ENCODE results near the gene ITGAL.
A peak's percentile ranks its signal among the peaks of the same experiment; 100 is the strongest.

ITGAL gene

DNA sequence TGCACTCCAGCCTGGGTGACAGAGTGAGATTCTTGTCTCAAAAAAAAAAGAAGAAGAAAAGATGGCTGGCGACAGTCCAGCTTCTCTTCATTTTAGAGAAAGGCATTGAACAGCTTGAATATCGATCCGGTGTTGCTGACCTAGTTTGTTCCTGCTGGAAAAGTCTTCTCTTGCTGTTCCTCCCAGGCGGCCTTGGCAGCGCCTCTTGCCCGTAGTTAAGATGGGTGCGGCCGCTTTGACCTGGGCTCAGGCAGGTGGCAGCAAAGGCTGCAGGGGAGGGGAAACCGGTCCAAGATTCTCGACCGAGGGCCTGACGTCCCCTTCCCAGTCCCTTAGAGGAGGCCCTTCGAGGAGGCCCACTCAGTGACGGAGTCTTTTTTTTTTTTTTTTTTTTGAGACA lies 89.5 kb downstream of the ITGAL start:
- H3K27ac ChIP-seq: peak overlapping the region; percentile 66
- TF ChIP-seq, protein P1, sequence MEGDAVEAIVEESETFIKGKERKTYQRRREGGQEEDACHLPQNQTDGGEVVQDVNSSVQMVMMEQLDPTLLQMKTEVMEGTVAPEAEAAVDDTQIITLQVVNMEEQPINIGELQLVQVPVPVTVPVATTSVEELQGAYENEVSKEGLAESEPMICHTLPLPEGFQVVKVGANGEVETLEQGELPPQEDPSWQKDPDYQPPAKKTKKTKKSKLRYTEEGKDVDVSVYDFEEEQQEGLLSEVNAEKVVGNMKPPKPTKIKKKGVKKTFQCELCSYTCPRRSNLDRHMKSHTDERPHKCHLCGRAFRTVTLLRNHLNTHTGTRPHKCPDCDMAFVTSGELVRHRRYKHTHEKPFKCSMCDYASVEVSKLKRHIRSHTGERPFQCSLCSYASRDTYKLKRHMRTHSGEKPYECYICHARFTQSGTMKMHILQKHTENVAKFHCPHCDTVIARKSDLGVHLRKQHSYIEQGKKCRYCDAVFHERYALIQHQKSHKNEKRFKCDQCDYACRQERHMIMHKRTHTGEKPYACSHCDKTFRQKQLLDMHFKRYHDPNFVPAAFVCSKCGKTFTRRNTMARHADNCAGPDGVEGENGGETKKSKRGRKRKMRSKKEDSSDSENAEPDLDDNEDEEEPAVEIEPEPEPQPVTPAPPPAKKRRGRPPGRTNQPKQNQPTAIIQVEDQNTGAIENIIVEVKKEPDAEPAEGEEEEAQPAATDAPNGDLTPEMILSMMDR (IDR thresholded peaks at IDR 0.05): peak; percentile 11; the same call in 1 of the 2 replicates
- no peak for TF ChIP-seq ZFX (IDR thresholded peaks at IDR 0.05; ENCODE audit: borderline replicate concordance)

DNA sequence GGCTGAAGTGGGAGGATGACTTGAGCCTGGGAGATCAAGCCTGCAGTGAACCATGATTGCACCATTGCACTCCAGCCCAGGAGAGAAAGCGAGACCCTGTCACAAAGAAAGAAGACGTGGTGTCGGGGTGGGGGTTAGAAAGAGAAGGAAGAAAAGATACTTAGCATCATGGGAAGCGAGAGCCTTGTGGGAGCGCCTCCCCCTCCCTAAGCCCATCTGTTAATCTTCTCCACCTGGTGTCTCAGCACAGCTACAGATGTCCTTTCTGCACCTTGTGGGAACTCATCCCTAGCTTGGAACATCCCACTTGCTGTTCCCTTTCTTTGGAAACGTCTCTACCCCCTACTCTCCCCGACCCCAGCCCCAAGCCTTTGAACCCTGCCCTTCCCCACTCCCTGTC lies 93.0 kb downstream of the ITGAL start:
- no peak overlapping the region for H3K27ac ChIP-seq
- TF ChIP-seq ZFX (IDR thresholded peaks at IDR 0.05; ENCODE audit: borderline replicate concordance): no peak
- TF ChIP-seq, protein P1 (IDR thresholded peaks at IDR 0.05): no peak

DNA sequence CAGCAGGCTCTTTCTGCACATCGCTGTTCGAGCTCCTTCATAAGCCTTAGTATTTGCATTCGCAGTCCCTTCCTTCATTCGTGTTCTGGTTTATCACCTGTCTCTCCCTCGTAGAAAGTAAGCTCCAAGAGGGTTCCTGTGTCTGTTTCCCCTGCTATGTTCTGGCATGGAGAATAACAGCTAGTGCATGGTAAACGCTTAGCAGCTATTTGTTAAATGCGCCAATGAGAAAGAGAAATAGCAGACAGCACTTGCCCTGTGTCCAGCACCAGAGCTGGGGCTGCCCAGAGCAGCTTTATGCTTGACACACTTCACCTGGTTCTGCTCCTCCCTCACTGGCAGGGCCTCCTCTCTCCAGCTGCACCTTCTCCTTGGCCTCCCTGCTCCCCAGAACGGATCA lies 93.4 kb downstream of the ITGAL start:
- no peak overlapping the region for H3K27ac ChIP-seq
- TF ChIP-seq, protein P1 (IDR thresholded peaks at IDR 0.05): no peak
- no peak for TF ChIP-seq ZFX (IDR thresholded peaks at IDR 0.05; ENCODE audit: borderline replicate concordance)

DNA sequence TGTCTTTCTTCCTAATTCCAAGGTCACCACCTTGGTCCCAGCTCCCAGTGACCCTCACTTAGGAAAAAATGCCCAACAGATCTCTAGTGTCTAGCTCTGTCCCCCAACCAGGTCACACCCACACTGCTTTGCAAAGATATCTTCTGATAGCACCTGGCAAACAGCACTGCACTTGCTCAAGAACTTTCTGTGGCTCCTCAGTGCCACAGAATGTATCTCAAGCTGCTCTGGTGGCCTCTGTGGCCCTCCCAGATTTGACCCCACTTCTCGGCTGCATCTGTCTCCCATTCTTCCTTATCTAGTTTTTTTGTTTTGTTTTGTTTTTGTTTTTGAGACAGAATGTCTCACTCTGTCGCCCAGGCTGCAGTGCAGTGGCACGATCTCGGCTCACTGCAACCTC lies 94.0 kb downstream of the ITGAL start:
- TF ChIP-seq, protein P1 (IDR thresholded peaks at IDR 0.05): no peak
- no peak for TF ChIP-seq ZFX (IDR thresholded peaks at IDR 0.05; ENCODE audit: borderline replicate concordance)
- no peak overlapping the region for H3K27ac ChIP-seq

DNA sequence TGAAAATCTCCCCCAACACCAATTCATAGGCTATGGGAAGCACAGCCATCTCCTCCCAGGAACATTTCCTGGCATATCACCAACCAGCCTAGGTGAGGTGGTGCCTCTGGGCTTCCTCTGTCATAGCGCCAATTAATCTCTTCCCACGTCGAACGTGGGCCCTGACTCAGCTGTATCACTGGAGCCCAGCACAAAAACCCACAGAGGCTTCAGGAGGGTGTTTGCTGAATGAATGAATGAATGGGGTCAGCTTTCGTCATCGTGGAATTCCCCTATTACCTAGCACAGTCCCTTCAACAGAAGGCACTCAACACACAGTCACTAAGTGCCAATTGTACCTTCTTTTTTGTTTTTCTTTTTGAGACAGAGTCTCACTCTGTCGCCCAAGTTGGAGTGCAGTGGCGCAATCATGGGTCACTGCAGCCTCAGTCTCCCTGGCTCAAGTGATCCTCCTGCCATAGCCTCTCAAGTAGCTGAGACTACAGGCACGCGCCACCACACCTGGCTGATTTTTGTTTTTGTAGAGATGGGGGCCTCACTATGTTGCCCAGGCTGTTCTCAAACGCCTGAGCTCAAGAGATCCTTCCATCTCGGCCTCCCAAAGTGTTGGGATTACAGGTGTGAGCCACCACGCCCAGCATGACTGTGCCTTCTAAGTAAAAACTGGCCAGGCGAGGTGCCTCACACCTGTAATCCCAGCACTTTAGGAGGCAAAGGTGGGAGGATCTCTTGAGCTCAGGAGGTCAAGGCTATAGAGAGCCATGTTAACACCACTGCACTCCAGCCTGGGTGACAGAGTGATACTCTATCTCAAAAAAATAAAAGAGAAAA lies 94.8 kb downstream of the ITGAL start:
- TF ChIP-seq, protein P1 (IDR thresholded peaks at IDR 0.05): no peak
- no peak for TF ChIP-seq ZFX (IDR thresholded peaks at IDR 0.05; ENCODE audit: borderline replicate concordance)
- no peak overlapping the region for H3K27ac ChIP-seq

DNA sequence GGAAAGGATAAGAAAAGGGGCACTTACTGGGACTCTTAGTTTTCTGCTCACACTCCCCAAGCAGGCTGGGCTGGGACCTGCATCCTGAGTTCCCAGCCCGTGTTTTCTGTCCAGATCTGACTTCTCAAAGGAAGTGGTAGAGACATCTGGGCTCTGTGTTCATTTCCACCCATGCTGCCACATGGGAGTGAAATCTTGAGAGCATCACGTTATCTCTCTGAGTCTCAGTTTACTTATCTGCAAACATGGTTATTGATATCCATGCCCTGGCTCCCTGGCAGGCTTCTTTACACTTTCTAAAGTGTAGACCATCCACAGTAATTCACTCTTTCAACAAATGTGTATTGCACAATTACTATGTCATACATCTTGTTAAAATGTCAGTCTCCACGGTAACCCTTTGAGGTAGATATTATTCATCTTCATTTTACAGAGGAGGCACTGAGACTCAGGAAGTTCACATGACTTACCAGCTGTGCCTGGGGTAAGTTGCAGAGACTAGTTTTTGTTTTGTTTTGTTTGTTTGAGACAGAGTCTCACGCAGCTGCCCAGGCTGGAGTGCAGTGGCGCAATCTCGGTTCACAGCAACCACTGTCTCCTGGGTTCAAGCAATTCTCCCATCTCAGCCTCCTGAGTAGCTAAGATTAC lies 95.6 kb downstream of the ITGAL start:
- TF ChIP-seq, protein P1 (IDR thresholded peaks at IDR 0.05): no peak
- TF ChIP-seq ZFX (IDR thresholded peaks at IDR 0.05; ENCODE audit: borderline replicate concordance): no peak
- no peak overlapping the region for H3K27ac ChIP-seq

DNA sequence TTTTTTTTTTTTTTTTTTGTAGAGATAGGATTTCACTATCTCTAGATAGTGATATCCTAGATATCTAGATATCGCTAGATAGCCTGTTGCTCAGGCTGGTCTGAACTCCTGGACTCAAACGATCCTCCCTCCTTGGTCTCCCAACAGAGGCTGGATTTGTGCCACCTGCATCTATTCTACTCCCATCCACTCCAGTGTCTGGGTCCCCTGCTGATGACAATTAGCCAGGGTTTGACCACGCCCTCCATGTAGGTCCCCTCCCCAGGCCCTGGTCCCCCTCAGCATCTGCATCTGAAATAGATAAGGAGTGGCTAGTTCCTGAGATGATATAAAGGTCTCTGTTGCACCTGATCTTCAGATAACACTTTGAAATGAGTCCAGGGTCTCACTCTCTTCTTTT lies 96.7 kb downstream of the ITGAL start:
- no peak overlapping the region for H3K27ac ChIP-seq
- no peak for TF ChIP-seq ZFX (IDR thresholded peaks at IDR 0.05; ENCODE audit: borderline replicate concordance)
- TF ChIP-seq, protein P1 (IDR thresholded peaks at IDR 0.05): no peak

Data from 22Rv1 (cell line).